ENCODE measurements around the gene IL5RA. TPM values are rescaled to one million over a fixed set of nuclear protein-coding genes. Genes with fewer than 3 reads are reported as not detected.

The IL5RA gene
- total and polyA plus RNA-seq, 8 donors, result under 0.01 to 0.92 (median 0.29) TPM; not detected in 3

GRCh38 chr3:3149560-3149959 lies 39.4 kb upstream of the IL5RA start:
- no peak for DNase-seq
- H3K4me1 ChIP-seq, result peaks cover 0 to 26% (median 12%) of the 10 kb centered on the region in 4 donors
- H3K36me3 ChIP-seq, result peaks cover 62 to 100% (median 100%) of the 10 kb centered on the region in 4 donors
- H3K9me3 ChIP-seq, result no peaks in the 10 kb centered on the region
- no peak overlapping the region for H3K4me3 ChIP-seq
- H3K27me3 ChIP-seq, result no peaks in the 10 kb centered on the region
- TF ChIP-seq CTCF (IDR thresholded peaks at IDR 0.05) (no peak), POLR2AphosphoS5 (IDR thresholded peaks at IDR 0.05) (no peak), EP300 (IDR thresholded peaks at IDR 0.05) (no peak), POLR2A (IDR thresholded peaks at IDR 0.05) (no peak)
- no peak overlapping the region for H3K27ac ChIP-seq
- 27 to 61% (median 45%) methylated on average over 1 of the region's 1 CpG for WGBS, 5 donors
- intact Hi-C loops (cut with DNase I; ENCODE audit: low total_unique reads), result no loop called here

- 87 to 95% (median 90%) methylated on average over 8 of the region's 8 CpGs for WGBS, 5 donors
These were observed 35.7 kb upstream of the IL5RA start for GRCh38 chr3:3145831-3146230.

GRCh38 chr3:3141939-3142338 lies 31.8 kb upstream of the IL5RA start:
- H3K9me3 ChIP-seq, result no peaks in the 10 kb centered on the region
- H3K27me3 ChIP-seq, result no peaks in the 10 kb centered on the region
- no peak for DNase-seq
- no peak for TF ChIP-seq EP300 (IDR thresholded peaks at IDR 0.05)
- no peak for TF ChIP-seq POLR2AphosphoS5 (IDR thresholded peaks at IDR 0.05)
- TF ChIP-seq POLR2A (IDR thresholded peaks at IDR 0.05), result no peak
- TF ChIP-seq CTCF (IDR thresholded peaks at IDR 0.05), result no peak
- no peak overlapping the region for H3K27ac ChIP-seq
- no peak overlapping the region for H3K4me3 ChIP-seq
- intact Hi-C loops (cut with DNase I; ENCODE audit: low total_unique reads), result no loop called here
- peaks cover 30 to 100% (median 98%) of the 10 kb centered on the region in 4 donors for H3K36me3 ChIP-seq
- H3K4me1 ChIP-seq, result no peaks in the 10 kb centered on the region

More at GRCh38 chr3:3145831-3146230, 35.7 kb upstream of the IL5RA start:
- Histone ChIP-seq H3K27ac (no peak overlapping the region), H3K27me3 (no peaks in the 10 kb centered on the region), H3K4me1 (peaks cover 0 to 18% (median 7%) of the 10 kb centered on the region in 4 donors), H3K9me3 (no peaks in the 10 kb centered on the region), H3K36me3 (peaks cover 41 to 100% (median 98%) of the 10 kb centered on the region in 4 donors), H3K4me3 (no peak overlapping the region)
- intact Hi-C loops (cut with DNase I; ENCODE audit: low total_unique reads), result no loop called here
- no peak for TF ChIP-seq POLR2A (IDR thresholded peaks at IDR 0.05)
- no peak for TF ChIP-seq CTCF (IDR thresholded peaks at IDR 0.05)
- no peak for TF ChIP-seq EP300 (IDR thresholded peaks at IDR 0.05)
- no peak for TF ChIP-seq POLR2AphosphoS5 (IDR thresholded peaks at IDR 0.05)
- no peak for DNase-seq

GRCh38 chr3:3137526-3137925 lies 27.4 kb upstream of the IL5RA start:
- no peak for DNase-seq
- Histone ChIP-seq H3K36me3 (peaks cover 18 to 72% (median 61%) of the 10 kb centered on the region in 4 donors), H3K27me3 (no peaks in the 10 kb centered on the region), H3K4me1 (peaks cover 0 to 27% (median 13%) of the 10 kb centered on the region in 4 donors), H3K9me3 (no peaks in the 10 kb centered on the region), H3K27ac (no peak overlapping the region), H3K4me3 (no peak overlapping the region)
- intact Hi-C loops (cut with DNase I; ENCODE audit: low total_unique reads), result no loop called here
- WGBS, 5 donors, result 79 to 90% (median 82%) methylated on average over 6 of the region's 6 CpGs
- TF ChIP-seq POLR2AphosphoS5 (IDR thresholded peaks at IDR 0.05) (no peak), EP300 (IDR thresholded peaks at IDR 0.05) (no peak), CTCF (IDR thresholded peaks at IDR 0.05) (no peak), POLR2A (IDR thresholded peaks at IDR 0.05) (no peak)

Data from stomach (tissue), 9 donors.